GM12892 (cell line): ENCODE data around the gene LBHD1.

Experiments
- POLR2A ChIP-seq: IDR thresholded peaks from 2 replicates; pipeline ENCODE4 v1.6.1; 2011; ENCODE audit warnings: low read depth, low read length, control low read depth
- POLR2AphosphoS5 ChIP-seq: IDR thresholded peaks from 2 replicates; pipeline ENCODE4 v1.6.1; 2011; ENCODE audit warnings: low read depth, low read length, control low read depth
- TAF1 ChIP-seq: IDR thresholded peaks from 2 replicates; pipeline ENCODE4 v1.6.1; 2011; ENCODE audit warnings: low read depth, mild to moderate bottlenecking, control low read depth, low read length, borderline replicate concordance

DNA sequence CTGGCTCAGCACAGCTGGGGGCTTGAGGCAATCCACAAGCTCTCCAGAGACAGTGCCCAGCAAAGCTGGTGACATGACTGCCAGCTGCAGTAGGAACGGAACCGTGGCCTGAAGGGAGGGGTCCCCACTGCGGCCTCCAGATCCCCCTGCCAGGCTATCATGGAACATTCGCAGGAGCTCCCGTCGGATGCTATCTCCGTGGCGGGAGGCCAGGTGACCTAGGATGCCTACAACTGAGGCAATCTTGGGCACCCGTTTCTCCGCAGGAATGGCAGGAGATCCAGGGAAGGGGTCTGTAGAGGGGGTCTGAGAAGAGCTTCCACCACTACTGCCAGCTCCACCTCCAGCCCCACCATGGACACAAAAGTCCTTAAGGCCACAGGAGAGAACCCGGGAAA, 23.1 kb downstream of the LBHD1 start:
- TF ChIP-seq POLR2AphosphoS5 (no peak), POLR2A (no peak), TAF1 (no peak)
